Measurements from ENCODE around the gene NPIPB6.

- TF ChIP-seq ZNF24 (tag by site-specific recombination; IDR thresholded peaks at IDR 0.05) (no peak), ZBTB7A (tag by site-specific recombination; IDR thresholded peaks at IDR 0.05; ENCODE audit: low read depth) (no peak), ZBTB20 (tag by site-specific recombination; IDR thresholded peaks at IDR 0.05) (no peak), ATF2 (tag by site-specific recombination; IDR thresholded peaks at IDR 0.05; ENCODE audit: low read depth) (no peak)
- TF ChIP-seq, protein P1, sequence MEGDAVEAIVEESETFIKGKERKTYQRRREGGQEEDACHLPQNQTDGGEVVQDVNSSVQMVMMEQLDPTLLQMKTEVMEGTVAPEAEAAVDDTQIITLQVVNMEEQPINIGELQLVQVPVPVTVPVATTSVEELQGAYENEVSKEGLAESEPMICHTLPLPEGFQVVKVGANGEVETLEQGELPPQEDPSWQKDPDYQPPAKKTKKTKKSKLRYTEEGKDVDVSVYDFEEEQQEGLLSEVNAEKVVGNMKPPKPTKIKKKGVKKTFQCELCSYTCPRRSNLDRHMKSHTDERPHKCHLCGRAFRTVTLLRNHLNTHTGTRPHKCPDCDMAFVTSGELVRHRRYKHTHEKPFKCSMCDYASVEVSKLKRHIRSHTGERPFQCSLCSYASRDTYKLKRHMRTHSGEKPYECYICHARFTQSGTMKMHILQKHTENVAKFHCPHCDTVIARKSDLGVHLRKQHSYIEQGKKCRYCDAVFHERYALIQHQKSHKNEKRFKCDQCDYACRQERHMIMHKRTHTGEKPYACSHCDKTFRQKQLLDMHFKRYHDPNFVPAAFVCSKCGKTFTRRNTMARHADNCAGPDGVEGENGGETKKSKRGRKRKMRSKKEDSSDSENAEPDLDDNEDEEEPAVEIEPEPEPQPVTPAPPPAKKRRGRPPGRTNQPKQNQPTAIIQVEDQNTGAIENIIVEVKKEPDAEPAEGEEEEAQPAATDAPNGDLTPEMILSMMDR (tag by site-specific recombination; IDR thresholded peaks at IDR 0.05), result no peak
Measured at GRCh38 chr16:28319476-28320022, 43.8 kb downstream of the NPIPB6 start.

Data from HEK293 (cell line).